Stimulated activated naive CD4-positive, alpha-beta T cell (primary cell): Measurements from ENCODE around the gene SLC8A1.

Experiments
- DNase-seq, 6 experiments: peaks; one replicate each; lab custom pipeline; 2025; lab: John Stamatoyannopoulos, UW

SLC8A1 gene

DNA sequence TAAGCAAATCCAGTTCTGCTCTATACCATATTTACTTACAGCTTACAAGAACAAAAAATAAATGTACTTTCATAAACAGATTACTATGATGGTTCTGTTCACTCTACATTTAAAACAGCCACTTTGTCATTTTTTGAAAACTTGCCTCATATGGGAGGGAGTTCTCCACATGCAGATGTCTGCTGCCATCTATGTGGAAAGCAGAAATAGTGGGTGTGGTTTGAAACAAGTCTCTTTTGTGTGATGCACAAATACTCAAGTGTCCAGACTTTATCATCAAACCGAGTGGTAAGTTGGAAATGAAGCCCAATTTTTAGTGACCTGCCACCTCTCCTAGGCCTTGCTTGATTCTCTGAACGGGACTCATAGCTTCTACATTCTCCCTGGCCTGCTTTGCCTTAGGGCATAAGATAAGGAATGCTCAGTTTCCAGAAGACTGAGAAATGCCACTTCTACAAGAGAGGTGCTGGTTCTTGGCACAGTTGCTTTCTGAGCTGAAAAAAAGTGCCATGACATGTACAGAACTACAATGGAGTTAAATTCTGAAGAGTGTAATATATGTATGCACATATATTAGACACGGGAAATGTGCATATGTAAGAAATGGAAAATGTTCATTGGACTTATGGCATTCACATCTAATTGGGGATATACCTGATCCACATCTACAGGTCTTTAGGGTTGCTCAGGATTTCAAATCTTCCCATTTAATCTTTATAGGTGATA lies 221.0 kb downstream of the SLC8A1 start:
- no peak for DNase-seq

DNA sequence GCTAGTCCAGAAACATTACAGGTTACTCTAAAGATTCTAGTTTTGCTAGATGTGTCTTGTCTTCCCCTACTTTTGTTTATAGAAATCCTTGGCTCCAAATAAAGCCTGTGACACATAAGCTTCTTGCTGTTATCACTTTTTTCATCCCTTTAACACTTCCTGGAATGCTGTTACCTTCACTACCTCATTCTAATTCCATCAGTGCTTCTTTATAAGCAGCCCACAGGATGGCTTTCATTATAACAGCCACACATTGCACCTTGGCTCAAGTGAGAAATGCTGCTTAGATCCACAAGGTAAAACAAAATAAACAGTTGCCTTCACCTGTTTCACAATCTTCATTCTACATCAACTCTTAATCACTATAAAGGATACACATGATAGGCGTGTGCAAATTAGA lies 221.7 kb downstream of the SLC8A1 start:
- DNase-seq: no peak

DNA sequence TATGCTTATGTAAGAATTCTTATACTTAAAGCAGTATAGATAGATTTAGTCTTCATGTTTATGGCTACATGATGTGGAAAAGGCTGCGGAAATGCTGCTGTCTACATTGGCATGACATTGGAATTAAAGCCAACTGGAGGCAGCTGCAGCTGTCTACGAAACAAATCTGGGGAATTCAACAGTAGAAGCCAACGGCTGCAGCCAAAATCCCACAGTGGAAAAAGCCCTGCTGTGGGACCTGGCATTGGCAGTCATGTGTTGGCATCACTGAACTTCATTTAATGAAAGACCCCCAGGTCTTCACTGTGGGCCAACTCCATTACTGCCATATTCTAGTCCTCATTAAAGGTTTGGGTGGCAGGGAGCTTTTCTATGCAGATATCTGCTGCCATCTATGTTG lies 223.6 kb downstream of the SLC8A1 start:
- no peak for DNase-seq

DNA sequence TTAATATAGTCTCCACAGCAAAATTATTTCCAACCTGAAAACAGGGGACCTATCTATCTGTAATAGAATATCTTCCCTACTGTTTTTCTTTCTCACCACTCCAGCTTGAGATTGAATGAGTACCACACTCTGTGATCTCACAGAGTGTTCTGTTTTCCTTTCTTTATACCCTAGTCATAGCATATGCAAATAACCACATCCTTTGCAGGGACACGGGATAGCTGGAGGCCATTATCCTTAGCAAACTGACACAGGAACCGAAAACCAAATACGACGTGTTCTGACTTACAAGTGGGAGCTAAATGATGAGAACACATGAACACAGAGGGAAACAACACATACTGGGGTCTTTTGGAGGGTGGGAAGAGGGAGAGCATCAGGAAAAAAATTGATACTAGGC lies 224.7 kb downstream of the SLC8A1 start:
- DNase-seq: no peak

DNA sequence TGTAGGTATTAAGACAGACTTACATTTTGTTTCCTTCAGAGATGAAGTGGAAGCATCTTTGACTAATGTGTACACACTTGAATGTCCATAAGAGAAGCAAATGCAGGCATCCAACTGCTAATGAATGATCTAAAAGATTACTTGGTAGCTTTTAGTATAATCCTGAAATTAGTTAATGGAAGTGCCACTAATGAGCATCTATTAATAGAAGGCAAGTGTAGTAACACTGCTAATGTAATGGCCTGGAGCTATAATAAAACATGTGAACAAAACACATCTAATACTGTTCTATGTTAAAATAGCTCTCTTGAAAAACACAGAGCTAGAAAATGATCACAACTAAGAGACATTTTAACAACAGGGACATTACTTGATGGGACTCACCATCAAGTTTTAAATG lies 225.3 kb downstream of the SLC8A1 start:
- no peak for DNase-seq

DNA sequence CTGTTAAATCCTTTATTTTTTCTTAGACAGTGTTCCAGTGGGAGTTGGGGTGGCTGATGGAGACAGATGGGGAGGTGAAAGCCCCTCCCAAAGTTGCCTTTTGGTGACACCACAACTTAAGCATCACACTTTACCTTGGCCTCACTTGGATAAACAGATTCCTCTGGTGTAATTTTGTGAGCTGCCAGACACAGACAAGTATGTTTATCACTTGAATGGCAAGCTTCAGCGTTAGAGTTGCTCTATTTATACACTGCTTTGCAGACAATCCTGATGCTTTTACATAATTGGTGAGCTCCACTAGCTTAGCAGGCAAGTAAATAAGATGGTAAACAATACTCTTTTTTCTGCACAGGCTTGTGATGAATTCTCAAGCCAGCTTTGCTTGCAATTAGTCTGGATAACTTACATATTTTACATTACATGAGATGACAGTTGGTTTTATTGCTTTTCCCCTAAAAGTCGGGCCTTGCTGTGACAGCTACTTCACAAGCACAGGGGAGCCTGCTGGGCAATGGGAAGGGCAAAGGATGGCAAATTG lies 226.2 kb downstream of the SLC8A1 start:
- no peak for DNase-seq

DNA sequence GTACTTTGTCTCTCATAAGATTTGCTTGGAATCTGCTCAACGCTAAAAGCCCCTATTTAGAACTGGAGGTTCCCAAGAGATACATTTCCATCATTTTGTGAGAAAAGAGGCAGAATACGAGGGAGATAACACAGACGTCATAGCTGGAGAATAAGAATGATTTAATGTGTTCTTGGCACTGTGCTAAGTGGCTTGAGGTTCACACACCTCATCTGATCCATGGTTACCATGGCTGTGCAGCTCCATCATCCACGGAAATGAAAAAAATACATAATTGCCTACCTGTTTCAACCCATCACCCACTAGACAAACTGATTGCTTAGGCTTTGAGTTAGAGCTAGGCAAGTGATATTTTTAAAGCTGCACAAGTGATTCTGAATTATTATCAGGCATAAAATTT lies 227.6 kb downstream of the SLC8A1 start:
- DNase-seq: no peak

DNA sequence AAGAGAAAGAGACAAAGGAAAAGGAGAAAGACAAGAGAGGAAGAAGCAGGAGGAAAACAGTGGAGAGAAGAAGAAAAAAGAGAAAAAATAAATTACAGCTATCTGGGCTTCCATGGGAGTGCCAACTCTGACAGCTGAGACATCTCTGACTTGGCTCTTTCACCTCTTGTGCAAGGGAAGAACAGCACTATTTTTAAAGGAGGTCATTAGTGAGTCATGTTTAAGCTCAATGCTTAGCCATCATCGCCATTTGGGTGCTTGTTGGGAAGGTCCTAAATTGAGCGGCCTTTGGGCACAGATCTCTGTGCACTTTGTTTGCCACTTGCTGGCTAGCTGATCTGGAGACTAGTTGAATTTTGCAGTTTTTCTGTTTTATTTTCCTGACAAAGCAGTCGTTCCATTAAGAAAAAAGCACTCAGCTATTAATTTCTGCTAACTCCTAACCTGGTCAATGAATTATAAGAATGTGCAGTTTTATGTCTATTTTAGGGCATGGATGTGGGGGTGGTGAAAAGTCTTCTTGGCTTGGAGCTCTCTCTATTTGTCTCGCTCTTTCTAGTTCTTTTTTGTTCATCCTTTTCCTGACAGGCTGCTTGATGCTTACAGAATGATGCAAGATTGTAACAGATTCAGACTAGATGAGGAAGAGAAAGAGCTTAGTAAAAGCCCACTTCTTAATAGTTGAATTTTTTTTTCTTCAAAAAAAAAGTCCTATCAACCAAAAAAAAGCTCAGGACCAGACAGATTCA lies 231.5 kb downstream of the SLC8A1 start:
- DNase-seq: no peak

DNA sequence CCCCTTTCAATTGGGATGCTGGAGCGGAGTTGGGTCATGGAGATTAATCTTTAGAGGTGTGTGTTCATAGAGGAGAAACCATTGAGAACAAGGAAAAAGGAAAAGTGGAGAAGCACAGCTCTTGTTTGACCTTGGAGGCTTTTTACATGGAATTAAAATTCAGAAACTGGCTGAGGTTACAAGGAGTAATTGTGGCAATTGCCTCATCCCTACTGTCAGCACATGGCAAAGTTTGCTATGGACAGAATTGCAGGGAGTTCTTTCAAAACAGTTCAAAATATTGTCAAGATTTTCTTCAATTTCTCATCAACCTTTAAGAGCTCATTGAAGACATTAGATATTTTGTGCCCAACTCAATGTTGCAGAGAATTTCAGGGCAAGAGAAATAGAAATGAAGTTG lies 232.7 kb downstream of the SLC8A1 start:
- DNase-seq: no peak

DNA sequence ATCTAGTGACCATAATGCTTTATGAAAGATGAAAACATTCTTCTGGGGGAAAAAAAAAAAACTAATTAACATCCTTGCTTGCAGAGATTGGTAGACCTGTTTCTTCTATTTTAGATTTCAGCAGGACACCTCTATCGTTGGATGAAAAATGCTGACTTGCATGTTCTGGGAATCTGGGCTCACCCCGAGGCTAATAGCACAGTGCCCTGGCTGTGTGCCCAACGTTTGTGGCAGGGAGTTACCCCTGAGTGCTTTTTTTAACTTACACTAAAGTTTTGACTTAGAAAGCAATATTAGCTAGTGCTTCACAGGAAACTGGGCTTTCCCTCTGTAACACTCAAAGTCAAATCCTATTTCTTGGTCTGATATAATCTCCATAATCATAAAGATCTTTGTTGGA lies 233.2 kb downstream of the SLC8A1 start:
- DNase-seq: no peak

DNA sequence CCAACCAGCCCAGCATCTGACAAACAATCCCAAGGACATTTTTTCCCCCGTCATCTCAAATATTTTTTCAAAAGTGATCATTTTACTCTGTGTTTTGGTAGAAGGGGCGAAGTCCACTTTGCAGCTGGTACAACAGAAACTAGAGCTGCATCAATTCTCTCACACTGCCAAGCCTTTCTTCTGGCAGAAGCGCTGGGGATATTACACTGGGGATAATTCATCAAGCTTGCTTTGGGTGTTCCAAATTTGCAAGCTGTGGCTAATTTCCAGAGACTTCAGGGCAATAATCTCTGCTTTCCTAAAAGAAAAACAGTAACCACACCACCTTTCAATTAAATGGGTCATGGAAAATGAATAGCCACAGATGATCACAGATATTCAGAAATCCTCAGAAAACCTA lies 238.3 kb downstream of the SLC8A1 start:
- no peak for DNase-seq

DNA sequence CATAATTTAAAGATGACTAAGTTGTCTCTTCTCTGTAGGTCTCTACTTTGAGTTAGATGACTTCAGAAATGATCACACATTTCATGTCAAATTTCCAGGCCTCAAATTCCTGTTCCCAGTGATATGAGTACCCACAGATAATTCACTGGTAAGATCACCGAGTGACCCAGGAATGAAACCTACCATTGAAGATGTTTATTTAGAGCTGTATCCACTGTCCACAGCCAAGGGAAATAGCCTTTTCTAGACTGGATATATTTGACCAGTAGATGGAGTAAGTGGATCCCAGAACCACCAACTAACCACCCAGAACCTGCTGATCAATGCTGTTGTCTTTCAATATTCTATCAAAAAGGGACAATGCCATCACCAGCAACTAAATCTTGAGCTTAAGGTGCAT lies 238.8 kb downstream of the SLC8A1 start:
- no peak for DNase-seq

DNA sequence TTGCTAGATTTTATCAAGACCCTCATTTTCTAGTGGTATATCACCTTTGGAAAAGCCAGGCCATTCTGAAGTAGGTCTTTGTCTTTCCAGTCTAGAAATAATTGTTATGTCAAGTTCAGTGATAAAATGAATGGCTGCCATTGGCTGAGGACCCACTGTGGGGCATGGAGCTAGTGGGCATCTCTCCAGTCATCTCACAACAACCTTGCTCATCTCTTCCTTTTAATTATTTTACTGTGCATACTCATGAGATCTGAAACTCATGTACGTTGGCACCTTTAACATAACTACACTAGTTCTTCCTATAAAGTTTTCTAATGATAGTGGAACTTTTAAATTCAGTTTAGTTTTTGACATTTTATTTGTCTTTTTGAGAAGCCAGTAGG lies 240.9 kb downstream of the SLC8A1 start:
- no peak for DNase-seq

DNA sequence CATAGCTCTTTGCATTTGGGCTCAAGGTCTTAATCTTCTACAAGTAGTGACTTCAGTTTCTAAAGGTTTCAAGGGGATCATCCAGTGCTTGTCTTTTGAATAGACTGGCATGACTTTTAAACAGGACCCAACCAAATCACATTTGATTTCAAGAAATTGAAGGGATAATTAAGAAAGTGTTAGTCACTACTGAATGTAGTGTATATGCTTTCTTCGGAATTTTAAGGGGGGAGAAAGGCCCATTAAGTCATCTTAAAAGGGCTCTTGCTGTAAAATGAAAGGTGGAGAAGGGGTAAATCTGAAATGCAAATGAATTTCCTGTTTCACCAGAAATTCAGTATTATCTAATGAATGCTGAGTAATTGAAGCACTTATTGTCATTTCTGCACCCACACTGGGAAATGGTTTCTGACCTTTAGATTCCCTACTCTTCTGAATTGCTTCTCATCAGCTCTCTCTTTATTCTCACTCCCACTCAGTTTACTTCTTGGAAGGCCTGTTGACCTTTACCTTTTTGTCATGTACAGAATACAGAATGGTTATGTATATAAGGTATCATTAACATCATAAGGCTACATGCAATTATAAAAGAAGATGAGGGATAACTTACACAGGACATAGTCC lies 241.4 kb downstream of the SLC8A1 start:
- no peak for DNase-seq

DNA sequence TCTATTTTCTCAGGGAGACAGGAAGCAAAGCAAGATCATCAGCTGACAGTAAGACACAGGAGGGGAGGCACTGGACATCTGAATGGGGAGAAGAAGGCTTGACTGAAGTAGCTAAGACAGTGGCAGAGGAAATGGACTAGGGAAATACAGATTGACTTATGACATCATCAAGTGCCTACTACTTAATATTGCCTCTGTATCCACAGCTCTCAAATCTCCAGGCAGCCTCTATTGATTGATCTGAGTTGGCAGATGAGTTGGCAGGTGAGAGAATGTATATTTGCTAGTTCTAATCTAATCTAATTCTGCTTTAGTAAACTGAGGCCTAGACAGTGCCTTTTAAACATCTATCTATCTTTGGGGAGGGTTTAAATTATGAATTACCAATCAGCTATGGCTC lies 242.1 kb downstream of the SLC8A1 start:
- DNase-seq: no peak

DNA sequence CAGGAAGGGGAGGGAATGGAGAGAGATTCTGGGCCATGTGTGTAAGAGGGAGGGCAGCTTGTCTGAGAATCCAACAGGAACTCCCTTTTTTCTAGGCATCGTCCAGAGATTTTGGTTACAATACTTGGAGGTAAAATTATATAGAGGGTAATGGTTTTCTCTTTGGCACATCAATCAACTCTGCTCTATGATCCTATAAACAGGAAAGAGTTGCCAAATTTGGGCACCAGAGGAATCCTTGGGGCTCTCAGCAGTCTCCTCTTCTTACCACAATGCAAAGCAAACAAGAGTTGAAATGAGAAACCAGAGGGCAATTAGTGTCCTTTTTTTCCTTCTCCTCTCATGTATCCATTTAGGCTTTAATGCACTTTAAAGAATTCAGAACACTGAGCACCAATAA lies 243.4 kb downstream of the SLC8A1 start:
- no peak for DNase-seq

DNA sequence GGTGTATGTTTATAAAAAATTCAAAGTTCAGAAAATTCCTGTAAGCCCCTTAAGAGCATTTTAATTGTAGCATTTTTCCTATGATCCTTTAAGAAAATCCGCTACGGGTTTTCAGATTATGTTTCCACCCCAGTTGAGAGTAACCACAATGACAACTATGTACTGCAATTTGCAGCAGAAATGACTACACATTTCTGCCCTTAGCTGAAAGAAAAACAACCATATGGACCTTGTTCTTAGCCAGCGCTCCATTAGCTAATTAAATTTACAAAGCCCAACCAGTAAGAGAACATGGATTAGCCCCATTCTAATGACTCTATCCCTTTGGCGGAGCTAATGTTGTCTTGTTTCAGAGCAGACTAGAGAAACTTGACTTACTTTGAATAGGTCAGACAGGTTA lies 247.6 kb downstream of the SLC8A1 start:
- DNase-seq: no peak

DNA sequence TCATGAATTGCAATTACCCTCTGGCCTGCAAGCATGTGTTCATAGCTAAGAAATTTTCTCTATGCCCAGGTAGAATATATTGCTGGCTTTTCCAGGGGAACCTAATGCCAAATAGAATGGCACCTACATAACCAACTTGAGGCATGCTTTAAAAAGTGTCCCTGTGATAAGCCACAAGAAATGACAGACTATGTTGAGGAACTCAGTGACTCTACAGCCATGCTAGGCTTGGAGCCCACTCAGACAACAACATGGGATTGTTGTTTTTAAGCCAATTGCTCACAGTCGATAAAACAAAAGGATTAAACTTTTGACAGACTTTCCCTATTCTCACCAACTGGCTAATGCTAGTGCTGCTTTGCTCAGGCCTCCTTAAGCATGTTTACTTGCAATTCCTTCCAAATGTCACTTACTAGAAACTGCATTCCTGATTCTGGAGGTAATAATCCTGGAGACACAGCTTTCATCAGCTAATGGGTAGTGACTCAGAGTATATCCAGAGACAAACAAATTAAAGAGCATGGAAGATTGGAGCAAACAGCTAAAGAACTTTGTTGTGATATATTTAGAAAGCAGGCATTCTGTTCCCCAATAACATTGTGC lies 249.0 kb downstream of the SLC8A1 start:
- DNase-seq: no peak

DNA sequence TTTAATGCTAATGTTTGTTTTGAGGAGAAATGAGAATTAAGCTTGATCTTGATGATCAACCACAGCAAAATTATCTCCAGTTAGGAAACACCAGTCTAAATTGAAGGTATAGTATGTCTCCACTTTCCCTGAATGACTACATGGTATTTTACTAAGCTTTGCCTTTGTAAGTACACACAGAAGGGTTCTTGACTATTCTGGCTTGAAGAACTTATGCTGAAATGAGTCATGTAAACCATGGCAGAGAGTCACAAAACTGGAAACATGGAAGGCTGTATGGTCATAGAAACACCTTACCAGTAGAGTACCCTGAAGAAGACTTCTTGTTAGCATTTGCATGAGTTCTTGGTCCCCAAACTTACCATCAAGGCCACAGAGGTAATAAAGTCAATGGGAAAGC lies 250.5 kb downstream of the SLC8A1 start:
- no peak for DNase-seq

DNA sequence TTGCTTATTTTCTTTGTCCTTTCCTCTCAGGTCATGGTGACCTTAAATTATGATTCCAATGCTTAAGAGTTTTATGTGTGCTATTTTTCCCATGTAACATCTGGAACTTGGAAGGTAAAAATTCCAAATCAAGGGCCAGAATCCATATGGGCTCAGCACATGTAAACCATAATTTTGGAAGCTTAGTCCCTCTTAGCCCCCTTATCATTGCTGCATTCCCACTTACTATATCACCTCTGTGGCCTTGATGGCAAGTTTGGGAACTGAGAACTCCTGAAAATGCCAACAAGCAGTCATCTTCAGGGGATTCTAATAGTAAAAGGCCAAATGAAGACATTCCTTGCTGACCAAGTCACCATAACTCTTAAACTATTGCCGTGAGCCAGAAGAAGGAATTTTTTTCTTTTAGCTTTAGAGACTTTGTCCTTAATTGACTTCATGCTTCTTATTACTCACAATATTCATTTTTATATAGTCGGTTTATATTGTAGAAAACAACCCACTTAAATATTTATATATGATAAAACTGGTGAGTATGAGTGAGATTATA lies 251.4 kb downstream of the SLC8A1 start:
- DNase-seq: no peak

DNA sequence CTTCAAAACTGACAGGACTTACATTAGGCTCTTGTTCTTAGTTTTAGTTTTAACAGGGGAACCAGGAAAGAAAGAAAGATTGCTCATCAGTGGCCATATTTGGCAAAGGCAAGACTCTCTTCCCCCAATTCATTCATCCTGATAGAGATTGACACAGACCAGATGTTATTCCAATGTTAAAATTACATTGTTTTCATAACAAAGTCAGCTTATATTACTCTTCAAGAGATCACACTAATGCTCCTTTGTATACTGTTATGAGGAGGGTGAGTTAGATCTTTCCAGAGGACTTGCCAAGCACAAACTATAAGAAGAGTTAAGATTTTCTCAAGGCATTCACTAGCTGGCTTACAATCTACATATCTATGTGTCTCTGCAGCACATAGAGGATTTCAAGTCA lies 252.1 kb downstream of the SLC8A1 start:
- DNase-seq: no peak

DNA sequence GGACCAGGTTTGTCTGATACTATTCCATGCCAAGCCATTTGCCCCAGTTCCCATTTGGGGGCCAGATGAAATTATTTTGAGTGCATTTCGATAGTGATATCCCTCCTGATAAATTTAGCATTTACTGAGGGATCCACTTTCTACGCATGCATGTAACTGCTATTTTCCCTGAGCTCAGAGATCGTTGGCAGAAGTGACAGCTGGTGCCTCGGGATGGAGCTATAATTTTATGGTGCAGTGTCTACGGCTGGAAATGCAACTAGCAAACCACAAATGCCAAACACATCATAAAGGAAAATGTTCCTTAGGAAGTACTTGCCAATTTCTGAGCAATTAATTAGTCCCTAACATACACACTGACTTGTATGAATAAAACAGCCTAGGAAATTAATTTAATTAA lies 254.8 kb downstream of the SLC8A1 start:
- no peak for DNase-seq

DNA sequence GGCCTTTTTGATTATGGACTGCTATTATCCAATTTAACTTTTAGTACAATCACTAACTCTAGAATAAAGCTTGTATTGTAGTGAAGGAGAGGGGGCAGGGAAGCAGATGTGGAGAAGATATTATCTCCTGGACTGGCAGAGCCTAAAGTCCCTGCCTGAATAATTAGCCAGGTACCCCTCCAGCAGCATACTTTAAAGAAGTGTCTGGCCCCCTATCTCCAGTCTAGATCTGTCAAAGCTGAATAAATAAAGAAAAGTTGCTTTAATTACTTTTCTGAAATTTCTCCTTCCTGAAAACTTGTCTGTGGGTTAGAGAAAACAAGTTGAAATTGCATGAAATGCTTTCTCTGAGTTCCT lies 258.2 kb downstream of the SLC8A1 start:
- no peak for DNase-seq
